Left cardiac atrium (tissue), 2 donors: Measurements from ENCODE around the gene KRTAP2-1. TPM values are rescaled to one million over a fixed set of nuclear protein-coding genes. Genes with fewer than 3 reads are reported as not detected.

Experiments
- total RNA-seq, 2 donors: library from RNA; stranded (reverse); fragmentation: NEBNext Ultra II Directional; extraction: Animal tissue kit (Norgen Biotek cat#: 25700); gene quantifications; one replicate each; pipeline ENCODE4 v1.2.1, GENCODE V29; 2021
- donor health status: DM: no; HTN: yes; CAD: no; lungs with severe emphysema.
- donor health status: DM: yes; HTN: yes; CAD: no.

Gene KRTAP2-1
- total RNA-seq, 2 donors from 2014 or later = not detected

Other genes starting within 250 kb of the KRTAP2-1 start
- not detected for gene KRT28, start 247.4 kb downstream of the KRTAP2-1 start, total RNA-seq
- 10 to 100 TPM; 57.0 to 68.8 TPM for gene KRT10, start 224.7 kb downstream of the KRTAP2-1 start, total RNA-seq
- not detected for gene KRT12, start 180.1 kb downstream of the KRTAP2-1 start, total RNA-seq
- gene KRT20, start 162.1 kb downstream of the KRTAP2-1 start, total RNA-seq = not detected
- under 1 TPM in 1 of 2 donors, not detected in 1; 0.29 TPM for gene KRT23, start 109.7 kb downstream of the KRTAP2-1 start, total RNA-seq
- gene KRT39, start 80.4 kb downstream of the KRTAP2-1 start, total RNA-seq = not detected
- gene KRT40, start 63.0 kb downstream of the KRTAP2-1 start, total RNA-seq = not detected
- gene KRTAP3-3, start 53.2 kb downstream of the KRTAP2-1 start, total RNA-seq = not detected
- not detected for gene KRTAP3-2, start 47.4 kb downstream of the KRTAP2-1 start, total RNA-seq
- not detected for gene KRTAP3-1, start 38.2 kb downstream of the KRTAP2-1 start, total RNA-seq
- gene KRTAP1-5, start 20.1 kb downstream of the KRTAP2-1 start, total RNA-seq = not detected
- not detected for gene KRTAP1-4, start 17.1 kb downstream of the KRTAP2-1 start, total RNA-seq
- not detected for gene KRTAP1-3, start 12.4 kb downstream of the KRTAP2-1 start, total RNA-seq
- not detected for gene KRTAP1-1, start 5.9 kb downstream of the KRTAP2-1 start, total RNA-seq
- gene KRTAP2-2, start 7.9 kb upstream of the KRTAP2-1 start, total RNA-seq = not detected
- not detected for gene KRTAP2-3, start 12.8 kb upstream of the KRTAP2-1 start, total RNA-seq
- gene KRTAP2-4, start 18.6 kb upstream of the KRTAP2-1 start, total RNA-seq = not detected
- gene KRTAP4-7, start 36.8 kb upstream of the KRTAP2-1 start, total RNA-seq = not detected
- gene KRTAP4-8, start 50.8 kb upstream of the KRTAP2-1 start, total RNA-seq = not detected
- not detected for gene KRTAP4-16, start 54.9 kb upstream of the KRTAP2-1 start, total RNA-seq
- not detected for gene KRTAP4-9, start 58.1 kb upstream of the KRTAP2-1 start, total RNA-seq
- not detected for gene KRTAP4-11, start 71.1 kb upstream of the KRTAP2-1 start, total RNA-seq
- gene KRTAP4-12, start 76.9 kb upstream of the KRTAP2-1 start, total RNA-seq = not detected
- not detected for gene KRTAP4-6, start 93.2 kb upstream of the KRTAP2-1 start, total RNA-seq
- gene KRTAP4-5, start 102.5 kb upstream of the KRTAP2-1 start, total RNA-seq = not detected
- gene KRTAP4-4, start 113.4 kb upstream of the KRTAP2-1 start, total RNA-seq = not detected
- gene KRTAP4-3, start 120.9 kb upstream of the KRTAP2-1 start, total RNA-seq = not detected
- gene KRTAP4-2, start 130.9 kb upstream of the KRTAP2-1 start, total RNA-seq = not detected
- gene KRTAP4-1, start 137.6 kb upstream of the KRTAP2-1 start, total RNA-seq = not detected
- not detected for gene KRTAP9-1, start 142.6 kb upstream of the KRTAP2-1 start, total RNA-seq
- not detected for gene KRTAP9-2, start 179.3 kb upstream of the KRTAP2-1 start, total RNA-seq
- not detected for gene KRTAP9-3, start 185.1 kb upstream of the KRTAP2-1 start, total RNA-seq
- gene KRTAP9-8, start 190.7 kb upstream of the KRTAP2-1 start, total RNA-seq = not detected
- not detected for gene KRTAP9-4, start 202.4 kb upstream of the KRTAP2-1 start, total RNA-seq
- gene KRTAP9-9, start 208.1 kb upstream of the KRTAP2-1 start, total RNA-seq = not detected
- gene KRTAP9-6, start 218.1 kb upstream of the KRTAP2-1 start, total RNA-seq = not detected
- not detected for gene KRTAP9-7, start 228.4 kb upstream of the KRTAP2-1 start, total RNA-seq